Activated CD4-positive, alpha-beta T cell treated with anti-CD3 and anti-CD28 coated beads for 24 hours (primary cell): ENCODE data around the gene FURIN.
"Not testable (repeated sequence)": the region's sequence is repeated elsewhere in the genome, so short reads cannot be mapped to it uniquely, and the experiment has no call there.

Experiments
- DNase-seq, 2 donors: peaks; one replicate each; pipeline ENCODE4 v3.0.0-alpha.2; 2020; ENCODE audit warnings: low read depth in 2 of 2

The FURIN gene

DNA sequence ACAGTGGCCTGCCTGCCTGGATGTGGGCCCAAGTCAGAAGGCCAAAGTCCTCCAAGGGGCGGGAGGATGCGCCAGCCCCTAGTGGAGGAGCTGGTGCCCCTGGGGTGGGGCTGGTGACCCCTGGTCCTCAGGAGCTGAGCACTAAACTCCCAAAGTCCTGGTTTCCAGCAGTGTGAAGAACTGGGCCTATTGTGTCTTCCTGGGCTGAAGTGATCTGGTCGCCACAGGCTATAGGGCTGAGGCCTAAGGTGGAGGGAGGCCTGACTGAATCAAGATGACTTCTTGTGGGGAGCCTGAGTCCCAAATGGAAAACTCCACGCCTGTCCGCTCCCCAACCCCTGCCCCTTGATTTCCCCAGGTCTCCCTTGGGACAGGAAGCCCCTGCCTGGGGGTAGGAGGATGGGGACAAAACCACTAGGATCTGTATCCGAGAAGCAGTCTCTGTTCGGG lies 15.2 kb downstream of the FURIN start:
- no peak for DNase-seq

DNA sequence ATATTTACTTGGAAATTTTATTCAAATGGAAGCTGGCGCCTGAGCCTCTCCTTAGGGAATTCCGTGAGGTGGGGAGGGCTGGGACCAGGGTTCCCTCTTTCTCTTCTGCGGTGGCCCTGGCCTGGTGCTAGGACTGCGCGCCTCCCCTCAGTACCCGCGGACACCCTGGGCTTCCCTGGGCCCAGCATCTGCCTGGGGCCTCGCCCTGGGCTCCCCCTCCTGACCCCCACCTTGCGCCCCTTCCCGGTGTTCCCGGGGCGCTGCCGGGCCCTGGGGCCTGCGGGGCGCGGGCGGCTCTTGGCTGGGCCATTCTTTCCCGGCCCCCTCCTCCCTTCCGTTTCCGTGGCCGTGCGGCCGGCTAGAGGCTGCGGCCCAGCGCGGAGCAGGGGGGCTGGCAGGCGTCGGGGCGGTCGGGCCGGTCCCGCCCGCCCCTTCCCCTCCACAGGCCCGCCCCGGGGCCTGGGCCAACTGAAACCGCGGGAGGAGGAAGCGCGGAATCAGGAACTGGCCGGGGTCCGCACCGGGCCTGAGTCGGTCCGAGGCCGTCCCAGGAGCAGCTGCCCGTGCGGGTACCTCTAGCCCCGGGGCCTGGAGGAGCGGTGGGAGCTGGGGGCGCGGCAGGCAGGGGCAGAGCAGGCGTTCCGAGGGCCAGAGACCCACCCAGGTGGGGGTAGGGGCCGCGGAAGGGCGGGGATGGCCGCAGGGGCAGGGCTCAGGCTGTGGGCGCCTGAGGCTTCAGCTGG lies 15.8 kb downstream of the FURIN start, which contains the start of gene FES:
Gene FES (plus strand): TSS at position 529 of the 743 bp plus-strand sequence. CDS start 542 bp downstream, outside the sequence.
- no peak for DNase-seq

DNA sequence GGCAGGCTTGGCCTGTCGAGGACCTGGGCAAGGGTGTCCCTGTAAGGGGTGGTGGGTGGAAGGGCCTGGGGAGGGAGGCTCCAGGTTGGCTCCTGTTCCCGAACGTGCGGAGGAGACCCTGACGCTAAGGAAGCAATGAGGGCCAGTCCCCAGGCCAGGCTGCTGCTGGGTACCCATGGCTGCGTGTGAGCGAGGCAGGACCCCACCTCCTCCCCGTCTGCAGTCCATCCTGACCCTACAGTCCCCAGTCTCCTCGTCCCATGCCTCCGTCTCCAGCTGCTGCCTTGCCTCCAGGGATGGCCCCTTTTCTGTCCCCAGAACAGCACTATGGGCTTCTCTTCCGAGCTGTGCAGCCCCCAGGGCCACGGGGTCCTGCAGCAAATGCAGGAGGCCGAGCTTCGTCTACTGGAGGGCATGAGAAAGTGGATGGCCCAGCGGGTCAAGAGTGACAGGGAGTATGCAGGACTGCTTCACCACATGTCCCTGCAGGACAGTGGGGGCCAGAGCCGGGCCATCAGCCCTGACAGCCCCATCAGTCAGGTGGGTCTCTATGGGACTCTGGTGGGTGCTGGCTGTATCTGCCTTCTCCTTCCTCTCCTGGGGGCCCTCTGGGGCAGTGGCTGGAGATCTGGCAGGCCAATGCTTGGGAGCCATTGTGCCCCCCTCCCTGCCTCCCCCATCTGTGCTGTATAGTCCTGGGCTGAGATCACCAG lies 16.5 kb downstream of the FURIN start:
- DNase-seq, result no peak

DNA sequence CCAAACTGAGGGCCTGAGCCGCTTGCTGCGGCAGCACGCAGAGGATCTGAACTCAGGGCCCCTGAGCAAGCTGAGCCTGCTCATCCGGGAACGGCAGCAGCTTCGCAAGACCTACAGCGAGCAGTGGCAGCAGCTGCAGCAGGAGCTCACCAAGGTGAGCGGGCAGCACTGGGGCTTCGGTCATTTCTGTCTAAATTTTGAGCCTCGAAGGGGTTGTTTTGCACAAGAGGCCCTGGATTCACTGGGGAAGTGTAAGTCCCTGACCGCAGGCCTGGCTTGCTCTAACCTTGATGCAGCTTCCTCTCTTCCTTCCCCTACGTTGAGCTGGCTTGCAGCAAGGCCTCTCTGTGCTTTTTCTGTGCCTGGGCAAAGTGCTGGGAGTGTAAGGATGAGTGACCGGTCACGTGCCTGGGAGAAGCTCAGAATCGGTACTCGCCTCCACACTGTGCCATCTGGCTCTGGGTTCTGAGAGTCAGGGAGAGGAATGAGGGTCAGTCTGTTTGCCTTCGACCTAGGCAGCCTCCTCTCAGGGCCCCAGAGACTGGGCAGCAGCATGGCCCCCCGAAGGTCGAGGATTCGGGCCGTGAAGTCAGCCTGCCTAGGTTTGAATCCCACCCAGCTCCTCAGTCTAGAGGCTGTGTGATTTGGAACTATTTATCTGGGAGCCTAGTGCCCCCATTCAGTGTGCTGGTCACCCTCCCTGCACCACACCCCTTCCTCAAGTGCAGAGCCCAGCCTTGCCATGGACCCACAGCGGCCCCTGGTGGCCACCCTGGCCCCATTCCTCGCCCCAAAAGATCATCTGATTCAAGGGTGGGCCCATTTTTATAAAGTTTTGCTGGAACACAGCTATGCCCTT lies 17.3 kb downstream of the FURIN start:
- peak; percentile 79 to 81 for DNase-seq

DNA sequence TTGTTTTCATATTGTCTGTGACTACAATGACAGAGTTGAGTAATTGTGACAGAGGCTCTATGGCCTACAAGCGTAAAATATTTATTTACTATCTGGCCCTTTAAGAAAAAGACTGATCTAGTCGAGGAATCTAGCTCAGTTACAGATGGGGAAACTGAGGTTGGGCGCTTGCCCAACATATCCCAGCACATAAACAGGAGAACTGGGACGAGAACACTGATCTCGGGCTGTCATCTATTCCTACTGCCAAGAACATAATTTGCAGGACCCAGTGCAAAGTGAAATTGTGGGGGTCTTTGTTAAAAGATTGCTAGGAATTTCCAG lies 17.9 kb downstream of the FURIN start:
- DNase-seq, result no peak

DNA sequence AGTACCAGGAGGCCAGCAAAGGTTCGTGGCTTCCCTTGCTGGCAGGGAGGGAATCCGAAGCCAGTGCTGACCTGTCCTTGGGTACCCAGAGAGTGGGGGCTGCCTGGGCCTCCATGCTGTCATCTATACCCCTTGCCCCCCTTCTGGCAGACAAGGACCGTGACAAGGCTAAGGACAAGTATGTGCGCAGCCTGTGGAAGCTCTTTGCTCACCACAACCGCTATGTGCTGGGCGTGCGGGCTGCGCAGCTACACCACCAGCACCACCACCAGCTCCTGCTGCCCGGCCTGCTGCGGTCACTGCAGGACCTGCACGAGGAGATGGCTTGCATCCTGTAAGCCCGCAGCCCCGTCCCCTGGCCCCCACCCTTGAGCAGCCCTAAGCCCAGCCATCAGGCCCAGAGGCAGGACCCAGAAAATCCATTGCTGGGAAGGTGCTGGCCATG lies 18.7 kb downstream of the FURIN start:
- DNase-seq, result no peak

DNA sequence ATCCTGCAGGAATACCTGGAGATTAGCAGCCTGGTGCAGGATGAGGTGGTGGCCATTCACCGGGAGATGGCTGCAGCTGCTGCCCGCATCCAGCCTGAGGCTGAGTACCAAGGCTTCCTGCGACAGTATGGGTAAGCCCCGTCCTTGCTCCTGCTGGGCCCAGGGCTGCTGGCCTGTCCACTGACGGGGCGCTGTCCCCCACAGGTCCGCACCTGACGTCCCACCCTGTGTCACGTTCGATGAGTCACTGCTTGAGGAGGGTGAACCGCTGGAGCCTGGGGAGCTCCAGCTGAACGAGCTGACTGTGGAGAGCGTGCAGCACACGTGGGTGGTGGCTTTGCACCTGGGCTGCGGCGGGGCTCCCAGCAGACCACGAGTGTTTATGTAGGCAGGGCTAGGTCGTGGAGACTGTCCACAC lies 20.9 kb downstream of the FURIN start:
- DNase-seq, result no peak

DNA sequence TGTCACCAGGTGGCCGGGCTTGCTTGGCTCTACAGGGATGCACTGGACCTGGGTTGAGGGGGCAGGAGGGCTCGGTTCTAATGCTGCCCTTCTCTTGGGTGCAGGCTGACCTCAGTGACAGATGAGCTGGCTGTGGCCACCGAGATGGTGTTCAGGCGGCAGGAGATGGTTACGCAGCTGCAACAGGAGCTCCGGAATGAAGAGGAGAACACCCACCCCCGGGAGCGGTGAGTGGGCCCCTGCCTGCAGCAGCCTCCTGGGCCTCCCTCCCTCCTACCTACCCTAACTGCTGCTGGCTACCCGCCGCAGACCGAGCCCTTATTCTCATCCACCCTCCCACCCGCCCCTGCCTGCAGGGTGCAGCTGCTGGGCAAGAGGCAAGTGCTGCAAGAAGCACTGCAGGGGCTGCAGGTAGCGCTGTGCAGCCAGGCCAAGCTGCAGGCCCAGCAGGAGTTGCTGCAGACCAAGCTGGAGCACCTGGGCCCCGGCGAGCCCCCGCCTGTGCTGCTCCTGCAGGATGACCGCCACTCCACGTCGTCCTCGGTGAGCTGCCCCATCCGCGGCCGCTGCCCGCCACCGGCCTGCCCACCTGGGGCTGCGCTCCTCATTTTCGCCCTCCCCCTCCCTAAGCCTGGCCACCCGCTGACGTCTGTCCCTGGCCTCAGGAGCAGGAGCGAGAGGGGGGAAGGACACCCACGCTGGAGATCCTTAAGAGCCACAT lies 21.5 kb downstream of the FURIN start:
- DNase-seq, result no peak

DNA sequence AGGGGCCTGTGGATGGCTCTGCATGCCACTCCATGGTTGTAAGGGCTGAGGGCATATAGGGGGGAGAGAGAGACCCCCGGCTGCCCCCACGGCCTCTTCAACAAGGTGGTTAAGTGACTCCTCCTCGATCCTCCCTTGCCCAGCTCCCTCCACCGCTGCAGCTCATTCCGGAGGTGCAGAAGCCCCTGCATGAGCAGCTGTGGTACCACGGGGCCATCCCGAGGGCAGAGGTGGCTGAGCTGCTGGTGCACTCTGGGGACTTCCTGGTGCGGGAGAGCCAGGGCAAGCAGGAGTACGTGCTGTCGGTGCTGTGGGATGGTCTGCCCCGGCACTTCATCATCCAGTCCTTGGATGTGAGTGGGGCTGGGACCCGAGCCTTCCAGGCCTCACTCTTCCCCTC lies 22.5 kb downstream of the FURIN start:
- no peak for DNase-seq

DNA sequence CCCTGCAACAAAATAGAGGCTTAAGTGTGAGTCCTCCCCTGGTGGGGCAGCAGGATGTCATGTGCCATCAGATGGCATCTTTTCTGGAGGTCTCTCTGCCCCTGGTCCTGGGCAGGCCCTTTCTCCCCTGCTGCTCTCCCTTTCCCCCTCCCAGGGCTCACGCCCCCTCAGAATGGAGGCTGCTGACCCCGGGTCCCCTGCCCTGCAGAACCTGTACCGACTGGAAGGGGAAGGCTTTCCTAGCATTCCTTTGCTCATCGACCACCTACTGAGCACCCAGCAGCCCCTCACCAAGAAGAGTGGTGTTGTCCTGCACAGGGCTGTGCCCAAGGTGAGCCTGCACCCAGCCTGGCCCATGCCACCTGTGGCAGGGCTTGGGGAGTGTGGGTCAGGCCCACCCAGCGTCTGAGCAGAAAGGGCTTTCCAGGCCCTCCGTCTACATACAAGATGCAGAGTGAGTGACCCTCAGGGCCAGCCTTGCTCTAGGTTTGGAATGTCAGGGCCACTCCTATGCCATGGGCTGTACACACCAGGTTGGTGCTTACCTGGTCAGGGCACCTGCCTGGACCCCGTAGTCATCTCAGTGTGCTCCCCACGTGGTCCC lies 23.1 kb downstream of the FURIN start:
- DNase-seq, result no peak

DNA sequence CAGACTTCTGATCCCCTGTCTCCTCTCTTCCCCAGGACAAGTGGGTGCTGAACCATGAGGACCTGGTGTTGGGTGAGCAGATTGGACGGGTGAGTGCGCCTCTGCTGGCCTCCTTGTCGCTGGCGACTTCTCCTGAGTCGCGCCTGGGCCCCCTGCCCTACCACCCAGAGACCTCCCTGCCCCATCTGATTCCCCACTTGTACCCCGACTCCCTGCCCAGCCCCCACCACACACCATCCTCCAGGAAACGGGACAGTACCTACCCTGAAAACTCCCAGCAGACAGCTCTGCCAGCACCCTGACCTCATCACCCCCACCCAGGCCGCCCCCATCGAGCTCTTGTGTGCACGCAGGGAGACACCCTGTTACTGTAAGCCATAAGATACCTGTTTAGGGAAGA lies 23.6 kb downstream of the FURIN start:
- DNase-seq, result no peak

DNA sequence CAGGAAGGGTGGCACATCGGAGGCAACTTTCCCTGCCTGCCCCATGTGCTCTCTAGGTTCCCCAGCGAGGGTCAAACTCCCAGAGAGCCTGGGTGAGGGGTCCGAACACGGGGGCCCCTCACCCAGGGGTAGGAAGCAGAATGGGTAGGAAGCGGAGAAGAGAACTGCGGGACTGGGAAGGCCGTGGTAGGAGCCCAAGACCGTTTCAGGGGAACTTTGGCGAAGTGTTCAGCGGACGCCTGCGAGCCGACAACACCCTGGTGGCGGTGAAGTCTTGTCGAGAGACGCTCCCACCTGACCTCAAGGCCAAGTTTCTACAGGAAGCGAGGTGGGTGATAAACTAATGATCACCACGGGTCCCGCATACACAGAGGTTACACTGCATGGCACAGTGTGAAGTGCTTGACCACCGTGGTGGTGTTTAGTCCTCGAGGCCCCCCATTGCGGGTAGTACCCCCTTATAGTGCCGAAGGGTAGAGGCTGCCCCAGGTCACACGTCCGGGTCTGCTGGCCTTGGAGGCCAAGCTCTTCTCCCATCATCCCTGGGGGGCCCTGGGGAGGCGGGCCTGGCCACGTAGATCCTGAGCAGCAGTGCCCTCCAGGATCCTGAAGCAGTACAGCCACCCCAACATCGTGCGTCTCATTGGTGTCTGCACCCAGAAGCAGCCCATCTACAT lies 24.2 kb downstream of the FURIN start:
- no peak for DNase-seq

DNA sequence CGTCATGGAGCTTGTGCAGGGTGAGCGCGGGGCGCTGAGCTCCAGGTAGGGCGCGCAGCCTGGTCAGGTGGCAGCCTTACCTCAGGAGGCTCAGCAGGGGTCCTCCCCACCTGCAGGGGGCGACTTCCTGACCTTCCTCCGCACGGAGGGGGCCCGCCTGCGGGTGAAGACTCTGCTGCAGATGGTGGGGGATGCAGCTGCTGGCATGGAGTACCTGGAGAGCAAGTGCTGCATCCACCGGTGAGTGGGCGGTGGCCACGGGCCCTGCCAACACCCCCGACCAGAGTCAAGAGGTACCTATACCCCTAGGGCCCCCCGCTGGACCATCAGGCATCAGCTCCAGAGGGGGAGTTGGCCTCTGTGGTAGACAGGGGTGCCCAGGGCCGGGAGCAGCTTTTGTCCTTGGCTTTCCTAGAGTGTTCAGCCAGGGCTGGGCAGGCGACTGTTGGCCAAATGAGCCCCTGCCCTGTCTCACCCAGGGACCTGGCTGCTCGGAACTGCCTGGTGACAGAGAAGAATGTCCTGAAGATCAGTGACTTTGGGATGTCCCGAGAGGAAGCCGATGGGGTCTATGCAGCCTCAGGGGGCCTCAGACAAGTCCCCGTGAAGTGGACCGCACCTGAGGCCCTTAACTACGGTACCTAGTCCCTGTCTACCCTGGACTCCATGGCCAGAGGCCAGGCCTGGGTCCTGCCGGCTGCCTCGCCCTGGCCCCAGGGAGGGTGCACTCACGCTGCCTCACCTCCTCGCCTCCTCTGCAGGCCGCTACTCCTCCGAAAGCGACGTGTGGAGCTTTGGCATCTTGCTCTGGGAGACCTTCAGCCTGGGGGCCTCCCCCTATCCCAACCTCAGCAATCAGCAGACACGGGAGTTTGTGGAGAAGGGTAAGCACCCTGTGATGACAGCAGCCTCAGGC lies 25.0 kb downstream of the FURIN start:
- DNase-seq, result no peak

DNA sequence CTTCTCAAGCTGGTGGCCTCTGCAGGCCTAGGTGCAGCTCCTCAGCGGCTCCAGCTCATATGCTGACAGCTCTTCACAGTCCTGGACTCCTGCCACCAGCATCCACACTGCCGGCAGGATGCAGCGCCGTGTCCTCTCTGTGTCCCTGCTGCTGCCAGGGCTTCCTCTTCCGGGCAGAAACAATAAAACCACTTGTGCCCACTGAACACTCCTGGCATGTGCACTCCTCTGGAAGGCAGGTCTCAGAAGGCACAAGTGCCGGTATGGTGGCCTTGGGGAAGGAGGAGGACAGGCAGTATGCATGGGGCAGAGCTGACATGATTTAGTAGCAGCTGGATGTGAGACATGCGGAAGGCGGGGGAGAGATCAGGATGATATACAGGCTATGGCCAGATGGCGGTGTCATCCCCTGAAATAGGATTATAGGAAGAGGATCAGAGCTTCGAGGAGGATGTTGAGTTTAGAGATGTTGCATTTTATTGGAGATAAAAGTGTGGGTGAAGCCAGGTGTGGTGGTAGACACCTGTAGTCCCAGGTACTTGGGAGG lies 27.3 kb downstream of the FURIN start:
- no peak for DNase-seq

DNA sequence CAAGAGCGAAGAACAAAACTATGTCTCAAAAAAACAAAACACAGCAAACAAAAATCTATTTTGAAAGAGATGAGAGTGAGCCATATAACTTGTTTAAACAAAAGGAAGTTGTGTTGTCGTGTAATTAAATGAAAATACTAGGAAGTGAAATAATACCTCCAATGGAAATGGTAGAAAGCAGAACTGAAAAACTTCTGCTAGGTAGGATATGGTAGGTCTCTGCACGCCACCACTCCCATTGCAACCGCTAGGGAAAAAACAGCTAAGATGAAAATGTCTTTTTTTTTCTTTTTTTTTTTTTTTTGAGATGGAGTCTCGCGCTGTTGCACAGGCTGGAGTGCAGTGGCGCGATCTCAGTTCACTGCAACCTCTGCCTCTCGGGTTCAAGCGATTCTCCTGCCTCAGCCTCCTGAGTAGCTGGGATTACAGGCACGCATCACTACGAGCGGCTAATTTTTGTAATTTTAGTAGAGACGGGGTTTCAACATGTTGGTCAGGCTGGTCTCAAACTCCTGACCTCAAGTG lies 28.8 kb downstream of the FURIN start:
- DNase-seq, result not testable (repeated sequence)

DNA sequence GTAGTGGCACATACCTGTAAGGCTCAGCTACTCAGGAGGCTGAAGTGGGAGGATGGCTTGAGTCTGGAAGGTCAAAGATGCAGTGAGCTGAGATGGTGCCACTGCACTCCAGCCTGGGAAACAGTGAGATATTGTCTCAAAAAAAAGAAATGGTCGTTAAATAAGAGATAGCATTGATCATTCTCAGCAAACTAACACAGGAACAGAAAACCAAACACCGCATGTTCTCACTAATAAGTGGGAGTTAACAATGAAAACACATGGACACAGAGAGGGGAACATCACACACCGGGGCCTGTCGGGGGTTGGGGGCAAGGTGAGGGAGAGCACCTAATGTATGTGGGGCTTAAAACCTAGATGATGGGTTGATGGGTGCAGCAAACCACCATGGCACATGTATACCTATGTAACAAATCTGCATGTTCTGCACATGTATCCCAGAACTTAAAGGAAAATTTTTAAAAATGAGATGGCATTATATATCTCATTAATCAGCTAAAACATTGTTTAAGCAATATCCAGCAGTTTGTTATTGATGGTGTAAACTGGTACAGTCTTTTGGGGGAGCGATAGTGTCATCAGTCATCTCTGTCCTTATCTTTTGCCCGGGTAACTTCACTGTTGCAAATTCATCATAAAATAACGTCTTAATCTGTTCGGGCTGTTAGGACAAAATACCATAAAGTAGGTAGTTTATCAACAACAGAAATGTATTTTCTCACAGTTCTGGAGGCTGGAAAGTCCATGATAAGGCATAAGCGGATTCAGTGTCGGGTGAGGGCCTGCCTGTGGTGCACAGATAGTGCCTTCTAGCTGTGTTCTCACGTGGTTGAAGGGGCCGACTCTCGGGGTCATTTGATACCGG lies 33.0 kb downstream of the FURIN start:
- DNase-seq, result no peak

DNA sequence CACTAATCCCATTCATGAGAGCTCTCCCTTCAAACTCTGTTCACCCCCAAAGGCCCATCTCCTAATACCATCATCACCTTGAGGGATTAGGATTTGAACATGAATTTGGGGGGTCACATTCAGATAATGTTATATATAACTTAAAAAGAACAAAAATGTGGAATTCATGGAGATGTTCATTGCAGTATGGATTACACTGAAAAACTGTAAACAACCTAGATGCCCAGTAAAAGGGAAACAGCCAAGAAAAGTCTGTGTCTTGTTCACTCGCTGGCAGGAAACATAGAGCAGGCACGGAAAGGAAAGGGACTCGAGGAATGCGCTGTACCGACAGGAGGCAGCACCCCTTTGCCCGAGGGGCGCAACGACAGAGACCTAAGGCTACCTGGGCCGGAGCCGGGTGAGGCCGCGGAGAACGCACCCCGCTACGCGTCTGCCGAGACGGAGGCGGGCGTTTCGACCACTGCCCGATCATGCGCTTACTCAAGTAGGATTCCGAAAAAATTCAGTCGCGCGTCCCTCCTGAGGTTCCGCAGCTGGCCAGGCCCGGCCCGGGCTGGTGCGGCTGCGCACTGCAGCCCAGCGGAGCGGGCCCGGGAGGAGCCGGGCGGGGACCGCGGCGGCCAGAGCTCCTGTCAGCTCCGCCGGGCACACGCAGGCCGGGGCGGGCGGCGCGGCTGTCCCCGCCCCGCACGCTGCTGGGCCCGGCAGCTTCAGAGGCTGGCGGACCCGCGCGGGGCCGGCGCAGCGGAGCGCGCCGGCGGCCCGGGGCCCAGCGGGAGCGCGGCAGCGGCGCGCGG lies 33.9 kb downstream of the FURIN start:
- DNase-seq, result peak; percentile 53 to 59
